Activated T-helper 1 cell treated with Interleukin-2 at 50 U/mL for 16 hours (primary cell): ENCODE results near the gene TK1.
A peak's percentile ranks its signal among the peaks of the same experiment; 100 is the strongest.
"Not testable (repeated sequence)": the region's sequence is repeated elsewhere in the genome, so short reads cannot be mapped to it uniquely, and the experiment has no call there.

Experiments
- DNase-seq: peaks from one replicate; pipeline ENCODE4 v3.0.0-alpha.2; 2020; ENCODE audit warnings: low read depth

The TK1 gene, protein sequence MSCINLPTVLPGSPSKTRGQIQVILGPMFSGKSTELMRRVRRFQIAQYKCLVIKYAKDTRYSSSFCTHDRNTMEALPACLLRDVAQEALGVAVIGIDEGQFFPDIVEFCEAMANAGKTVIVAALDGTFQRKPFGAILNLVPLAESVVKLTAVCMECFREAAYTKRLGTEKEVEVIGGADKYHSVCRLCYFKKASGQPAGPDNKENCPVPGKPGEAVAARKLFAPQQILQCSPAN

GRCh38 chr17:78186692-78187595 is at the start of gene TK1, which contains the start of gene AFMID:
TK1 (minus strand) TSS chr17:78187052; CDS start chr17:78186994, 58 bp downstream.
AFMID (plus strand) TSS chr17:78187362; CDS start chr17:78187371, 9 bp downstream.
- DNase-seq = peak; percentile 70

- no peak for DNase-seq
Measured at GRCh38 chr17:78235885-78236284, 49.0 kb upstream of the TK1 start.

DNA sequence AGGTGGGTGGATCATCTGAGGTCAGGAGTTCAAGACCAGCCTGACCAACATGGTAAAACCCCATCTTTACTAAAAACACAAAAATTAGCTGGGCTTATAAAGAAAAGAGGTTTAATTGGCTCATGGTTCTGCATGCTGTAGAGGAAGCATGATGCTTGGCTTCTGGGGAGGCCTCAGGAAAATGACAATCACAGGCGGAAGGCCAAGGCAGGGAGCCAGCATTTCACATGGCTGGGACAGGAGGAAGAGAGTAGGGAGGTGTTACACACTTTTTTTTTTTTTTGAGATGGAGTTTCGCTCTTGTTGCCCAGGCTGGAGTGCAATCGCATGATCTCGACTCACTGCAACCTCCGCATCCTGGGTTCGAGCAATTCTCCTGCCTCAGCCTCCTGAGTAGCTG is 48.2 kb upstream of the TK1 start:
- DNase-seq = not testable (repeated sequence)

DNA sequence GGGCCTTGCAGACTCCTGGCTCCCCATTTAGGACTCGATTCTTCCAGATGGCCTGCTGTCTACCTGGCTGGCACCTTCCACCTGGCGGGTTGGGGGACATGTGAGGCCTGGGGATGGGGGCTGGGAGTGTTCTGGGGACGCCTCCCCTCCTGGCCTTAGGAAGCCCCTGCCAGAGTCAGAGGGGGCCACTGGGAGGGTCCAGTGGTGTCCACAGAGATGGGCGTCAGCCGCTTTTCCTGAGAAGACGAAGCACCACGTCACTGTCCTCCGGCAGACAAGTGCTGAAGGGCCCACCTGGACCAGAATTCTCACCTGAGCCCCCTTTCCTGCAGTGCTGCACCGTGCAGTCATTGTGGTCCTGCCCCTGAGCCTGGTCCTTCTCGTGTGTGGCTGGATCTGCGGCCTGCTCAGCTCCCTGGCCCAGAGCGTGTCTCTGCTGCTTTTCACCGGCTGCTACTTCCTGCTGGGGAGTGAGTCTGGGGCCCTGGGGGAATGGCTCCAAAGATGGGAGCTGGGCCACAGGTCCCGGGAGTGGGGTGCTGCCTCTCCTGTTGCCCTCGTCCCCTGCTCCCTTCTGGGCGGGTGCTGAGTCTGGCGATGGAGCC is 47.5 kb upstream of the TK1 start:
- no peak for DNase-seq

- DNase-seq = no peak
Measured at GRCh38 chr17:78233678-78234077, 46.8 kb upstream of the TK1 start.

- no peak for DNase-seq
Measured at GRCh38 chr17:78232859-78233173, 46.0 kb upstream of the TK1 start.

DNA sequence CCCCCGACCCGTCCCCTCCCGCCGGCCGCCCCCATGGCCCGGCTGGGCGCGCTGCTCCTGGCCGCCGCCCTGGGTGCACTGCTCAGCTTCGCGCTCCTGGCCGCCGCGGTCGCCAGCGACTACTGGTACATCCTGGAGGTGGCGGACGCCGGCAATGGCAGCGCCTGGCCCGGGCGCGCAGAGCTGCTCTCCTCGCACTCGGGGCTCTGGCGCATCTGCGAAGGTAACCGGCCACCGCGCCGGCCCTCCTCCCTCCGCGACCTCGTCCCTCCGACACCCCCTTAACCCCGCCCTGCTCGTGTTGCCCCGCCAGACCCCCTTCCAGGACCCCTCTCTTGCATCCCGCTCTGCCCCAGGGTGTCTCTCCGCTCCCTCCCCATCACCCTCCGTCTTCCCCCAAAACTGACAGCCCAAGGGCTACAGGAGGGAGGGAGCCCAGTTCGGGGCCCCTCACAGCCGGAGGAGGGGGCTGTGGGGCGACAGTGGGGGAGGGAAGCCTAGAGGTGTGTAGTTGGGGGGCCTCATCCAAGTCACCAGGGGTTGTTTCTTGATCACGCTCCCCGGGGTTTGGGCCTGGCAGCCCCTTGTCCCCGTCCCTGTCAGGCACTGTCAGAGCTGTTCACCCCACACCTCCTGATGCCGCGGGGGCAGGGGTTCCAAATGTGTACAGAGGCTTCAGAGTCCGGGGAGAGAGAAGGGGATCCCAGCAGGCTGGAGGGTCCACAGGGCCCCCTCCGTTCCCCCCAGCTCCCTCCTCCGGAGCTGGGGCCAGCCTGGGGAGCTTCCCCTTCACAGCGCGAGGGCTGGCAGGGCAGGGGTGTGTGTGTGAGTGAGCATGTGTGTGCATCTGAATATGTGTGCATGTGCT is 45.4 kb upstream of the TK1 start:
- no peak for DNase-seq

DNA sequence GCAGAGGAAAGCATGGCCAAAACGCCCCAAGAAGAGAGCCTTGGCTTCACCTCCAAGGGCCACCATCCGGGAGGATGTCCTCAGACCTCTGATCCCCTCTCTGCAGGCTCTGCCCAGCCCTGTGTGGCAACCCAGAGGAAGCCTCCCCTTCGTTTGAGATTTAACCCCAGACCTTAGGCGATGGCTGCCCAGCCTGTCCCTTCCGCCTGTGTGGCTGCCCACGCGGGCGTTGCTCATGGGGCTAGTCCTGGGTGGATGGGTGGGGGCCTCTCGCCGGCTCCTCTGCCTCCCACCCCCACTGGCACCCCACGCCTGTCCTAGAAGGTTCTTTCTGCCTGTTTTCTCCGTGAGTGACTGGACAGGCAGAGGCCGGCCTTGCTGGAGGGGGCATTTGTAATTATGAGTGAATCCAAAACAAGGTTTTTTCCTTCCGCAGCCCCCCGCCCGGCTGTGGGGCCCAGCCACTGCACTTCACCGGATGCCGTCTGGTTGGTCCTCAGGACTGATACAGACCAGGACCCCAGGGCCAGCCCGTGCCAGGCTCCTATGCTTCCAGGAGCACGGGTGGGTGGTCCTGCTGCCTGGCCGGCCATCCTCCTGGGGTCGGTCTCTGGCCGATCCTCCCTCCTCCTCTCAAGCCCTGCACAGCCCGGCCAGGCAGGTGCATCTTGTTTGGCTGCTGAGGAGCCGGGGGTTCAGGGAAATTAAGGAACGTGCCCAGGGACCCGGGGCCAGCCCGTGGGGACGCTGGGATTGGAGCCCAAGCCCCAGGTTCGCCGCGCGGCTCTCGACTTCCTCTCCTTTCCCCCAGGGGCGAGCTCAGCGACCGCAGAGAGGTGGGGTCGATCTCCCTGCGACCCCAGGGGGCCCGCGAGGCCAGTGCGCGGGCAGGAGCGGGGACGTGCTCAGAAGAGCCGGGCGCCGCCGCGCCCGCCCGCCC is 44.4 kb upstream of the TK1 start, which contains the start of gene TMEM235:
TSS of gene TMEM235 (plus strand) at position 636 of the 940 bp plus-strand sequence. CDS start 393 bp downstream, outside the sequence.
- DNase-seq = no peak

GRCh38 chr17:78230252-78230962 is 43.6 kb upstream of the TK1 start:
- DNase-seq = no peak

- DNase-seq = no peak
Measured at GRCh38 chr17:78228176-78228575, 41.3 kb upstream of the TK1 start.

GRCh38 chr17:78227455-78227916 is 40.6 kb upstream of the TK1 start:
- DNase-seq = no peak

GRCh38 chr17:78226759-78227454 is 40.1 kb upstream of the TK1 start:
- no peak for DNase-seq

- no peak for DNase-seq
Measured at GRCh38 chr17:78226055-78226758, 39.4 kb upstream of the TK1 start.

- no peak for DNase-seq
Measured at GRCh38 chr17:78225088-78225865, 38.4 kb upstream of the TK1 start.

GRCh38 chr17:78224231-78225087 is 37.6 kb upstream of the TK1 start:
- no peak for DNase-seq

- DNase-seq = no peak
Measured at GRCh38 chr17:78223765-78224164, 36.9 kb upstream of the TK1 start.

- DNase-seq = no peak
Measured at GRCh38 chr17:78223061-78223460, 36.2 kb upstream of the TK1 start.
